HL-60 (cell line): ENCODE results near the gene MPP3.

Experiments used
- DNase-seq, 2 experiments: peaks; one replicate each; pipeline ENCODE4 v3.0.0-alpha.2; 2010 to 2020; ENCODE audit warnings: low read depth in 1 of 2, low spot score in 1 of 2
- H3K27ac ChIP-seq: fragments of 250-450 bp; sonication (Bioruptor Pico); replicated peaks from 2 replicates; pipeline ENCODE4 v1.5.1; 2020; ENCODE audit warnings: mild to moderate bottlenecking, moderate library complexity
- H3K27me3 ChIP-seq: fragments of 250-450 bp; sonication (Bioruptor Pico); 2 replicates; pipeline ENCODE4 v1.5.1; 2021; ENCODE audit warnings: mild to moderate bottlenecking, moderate library complexity; ENCODE audit not compliant: insufficient read depth, poor library complexity, severe bottlenecking
- H3K4me3 ChIP-seq: replicated peaks from 2 replicates; pipeline ENCODE4 v1.5.1; 2011; ENCODE audit warnings: mild to moderate bottlenecking, control low read depth, low read length; ENCODE audit not compliant: insufficient read depth
- CTCF ChIP-seq: IDR thresholded peaks from one replicate; pipeline ENCODE4 v1.5.1; 2011; ENCODE audit warnings: low read length, control low read depth, inconsistent platforms; ENCODE audit not compliant: insufficient read depth
- GABPA ChIP-seq: IDR thresholded peaks from 2 replicates; pipeline ENCODE4 v1.6.1; 2012; ENCODE audit warnings: low read depth
- POLR2AphosphoS5 ChIP-seq: IDR thresholded peaks from 2 replicates; pipeline ENCODE4 v1.6.1; 2012; ENCODE audit warnings: low read depth
- REST ChIP-seq: IDR thresholded peaks from 2 replicates; pipeline ENCODE4 v1.6.1; 2012; ENCODE audit warnings: low read depth; ENCODE audit not compliant: insufficient replicate concordance
- SPI1 ChIP-seq: IDR thresholded peaks from 2 replicates; pipeline ENCODE4 v1.6.1; 2012; ENCODE audit warnings: low read depth, mild to moderate bottlenecking, borderline replicate concordance

Gene MPP3

GRCh38 chr17:43813386-43813785 lies 19.6 kb downstream of the MPP3 start:
- Histone ChIP-seq H3K4me3 (no peak overlapping the region), H3K27me3 (no peaks in the 10 kb centered on the region), H3K27ac (no peak overlapping the region)
- no peak for TF ChIP-seq POLR2AphosphoS5
- TF ChIP-seq CTCF: no peak
- no peak for TF ChIP-seq REST
- no peak for TF ChIP-seq SPI1
- DNase-seq: no peak

DNA sequence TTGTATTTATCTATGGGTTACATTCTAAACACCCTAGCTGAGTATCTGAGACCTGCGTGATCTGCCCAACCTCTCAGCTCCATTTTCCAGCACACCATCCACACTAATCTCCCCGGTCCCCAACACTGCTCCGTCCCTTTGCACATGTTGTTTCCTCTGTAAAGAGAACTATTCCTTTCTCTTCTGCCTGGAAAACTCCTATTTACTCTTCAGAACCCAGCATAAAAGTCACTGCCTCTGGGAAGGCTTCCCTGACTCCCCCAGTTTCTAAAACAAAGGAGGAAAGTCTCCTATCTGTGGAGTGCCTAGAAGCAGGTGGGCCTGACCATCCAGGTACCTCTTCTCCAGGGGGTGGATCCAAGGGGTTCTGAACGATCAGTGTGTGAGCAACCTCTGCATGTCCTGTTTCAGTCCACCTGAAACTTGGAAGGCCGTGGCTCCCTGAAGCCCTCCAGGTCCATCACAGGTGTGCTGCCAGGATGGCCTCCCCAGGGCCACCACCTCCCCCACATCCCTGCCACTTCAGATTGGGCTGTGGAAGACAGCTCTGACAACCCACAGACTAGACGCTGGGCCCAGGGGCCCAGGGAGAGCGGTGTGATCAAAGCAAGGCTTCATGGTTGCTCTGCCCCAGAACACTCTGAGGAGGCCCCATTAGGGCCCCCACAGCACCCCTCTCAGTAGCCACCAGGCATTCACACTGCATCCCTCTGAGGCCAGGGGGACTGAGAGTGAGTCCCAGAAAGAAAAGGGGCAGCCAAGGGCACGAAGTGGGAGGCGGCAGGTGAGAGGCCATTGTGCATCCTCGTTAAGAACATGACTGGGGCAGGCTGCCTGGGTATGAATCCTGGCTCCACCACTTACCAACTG lies 20.3 kb downstream of the MPP3 start:
- H3K27ac ChIP-seq: no peak overlapping the region
- no peak for DNase-seq
- TF ChIP-seq CTCF (no peak), SPI1 (no peak), GABPA (no peak), POLR2AphosphoS5 (no peak), REST (no peak)
- H3K27me3 ChIP-seq: no peaks in the 10 kb centered on the region
- no peak overlapping the region for H3K4me3 ChIP-seq

DNA sequence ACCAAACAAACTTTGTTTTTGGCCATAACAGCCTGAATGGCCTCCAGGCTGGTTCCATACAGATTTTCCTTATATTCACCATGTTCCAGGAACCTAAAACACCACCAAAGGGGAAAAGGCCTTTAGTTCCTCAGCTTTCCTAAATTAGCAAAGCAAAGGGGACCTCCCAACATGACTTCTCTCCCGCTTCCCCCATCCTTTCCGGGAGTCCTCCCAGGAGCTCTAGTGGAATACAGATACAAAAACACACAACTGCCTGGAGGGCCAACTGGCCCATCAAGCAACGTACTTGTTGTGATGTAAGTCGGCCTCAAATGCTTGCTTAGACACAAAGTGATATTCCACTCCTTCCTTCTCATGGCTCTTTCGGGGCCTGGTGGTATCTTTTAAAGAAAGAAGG lies 22.1 kb downstream of the MPP3 start:
- TF ChIP-seq CTCF: no peak
- TF ChIP-seq POLR2AphosphoS5: no peak
- TF ChIP-seq GABPA: no peak
- no peak for TF ChIP-seq REST
- TF ChIP-seq SPI1: no peak
- Histone ChIP-seq H3K27ac (no peak overlapping the region), H3K4me3 (no peak overlapping the region), H3K27me3 (no peaks in the 10 kb centered on the region)
- no peak for DNase-seq
